Activated B cell treated with CpG ODN at 0.5 μM for 24 hours (primary cell): ENCODE data around the gene UACA. TPM values are rescaled to one million over a fixed set of nuclear protein-coding genes. Genes with fewer than 3 reads are reported as not detected.

Experiments used
- ATAC-seq: fragments of 200-7000 bp; cut with Tn5 transposase; one replicate; pipeline ENCODE4 v1.10.0; 2021; ENCODE audit warnings: low read depth, mild to moderate bottlenecking, moderate library complexity
- CTCF ChIA-PET: fragments of 350-600 bp; sonication (Branson Sonifier 250); formaldehyde crosslinking; loops from one replicate; lab custom pipeline; 2021; ENCODE audit warnings: antibody characterized with exemption; lab: Charles Lee
- POLR2A ChIA-PET: fragments of 350-600 bp; sonication (Branson Sonifier 250); formaldehyde crosslinking; loops from one replicate; lab custom pipeline; 2021; ENCODE audit warnings: antibody characterized with exemption; lab: Charles Lee
- DNase-seq: peaks from one replicate; pipeline ENCODE4 v3.0.0; 2022
- H3K27ac Mint-ChIP-seq: one replicate; pipeline ENCODE4 v1.8.0; 2020; ENCODE audit warnings: mixed read lengths
- H3K27me3 Mint-ChIP-seq: one replicate; pipeline ENCODE4 v1.8.0; 2021; ENCODE audit warnings: mixed read lengths
- H3K36me3 Mint-ChIP-seq: one replicate; pipeline ENCODE4 v1.8.0; 2021; ENCODE audit warnings: low read depth, mixed read lengths
- H3K4me1 Mint-ChIP-seq: one replicate; pipeline ENCODE4 v1.8.0; 2021; ENCODE audit warnings: mixed read lengths
- H3K4me3 Mint-ChIP-seq: one replicate; pipeline ENCODE4 v1.8.0; 2020; ENCODE audit warnings: mild to moderate bottlenecking, mixed read lengths
- H3K9me3 Mint-ChIP-seq: one replicate; pipeline ENCODE4 v1.8.0; 2020; ENCODE audit warnings: mixed read lengths
- intact Hi-C: fragments of 100-400 bp; cut with micrococcal nuclease; formaldehyde crosslinking; loops from one replicate; pipeline ENCODE4 v1.15.1; 2024
- total RNA-seq: library from RNA; stranded (reverse); gene quantifications from 2 replicates; pipeline ENCODE4 v1.2.3, GENCODE V29; 2022
- TF ChIP-seq, protein P1 (sequence below): fragments of 200-600 bp; IDR thresholded peaks from one replicate; pipeline ENCODE4 v1.8.0; 2022; ENCODE audit warnings: antibody characterized with exemption, mild to moderate bottlenecking

UACA gene
- total RNA-seq, 1 donor from 2014 or later: 1.00 TPM

DNA sequence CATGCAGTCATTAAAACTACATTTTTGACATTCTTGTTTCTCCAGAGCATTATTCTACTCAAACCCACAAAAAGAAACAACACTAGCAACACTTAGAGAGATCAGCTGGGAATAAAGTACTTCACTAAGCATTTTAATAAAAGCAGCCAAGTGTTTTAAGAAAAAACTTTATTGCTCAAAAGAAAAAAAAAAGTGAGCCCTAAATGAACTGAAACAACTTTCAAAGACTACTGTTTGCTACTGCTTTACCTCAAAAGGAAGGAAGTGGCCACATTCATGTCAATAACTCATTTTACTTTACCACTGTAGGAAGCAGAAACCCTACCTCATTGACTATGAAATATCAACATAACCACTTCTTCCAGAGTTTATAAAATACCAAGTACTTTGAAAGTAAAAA is 91.3 kb downstream of the UACA start:
- Mint-ChIP-seq H3K4me1 (peaks cover 7% of the 10 kb centered on the region), H3K36me3 (no peaks in the 10 kb centered on the region), H3K4me3 (no peak overlapping the region), H3K27ac (no peak overlapping the region), H3K27me3 (peaks cover 6% of the 10 kb centered on the region), H3K9me3 (no peaks in the 10 kb centered on the region)
- CTCF ChIA-PET: no interaction called here
- DNase-seq (no peak), ATAC-seq (no peak)
- POLR2A ChIA-PET: no interaction called here
- intact Hi-C loops: loop anchor here (10.0 kb wide), 1 partner anchor 53 kb away; no protein-coding TSS in a partner anchor
- TF ChIP-seq, protein P1, sequence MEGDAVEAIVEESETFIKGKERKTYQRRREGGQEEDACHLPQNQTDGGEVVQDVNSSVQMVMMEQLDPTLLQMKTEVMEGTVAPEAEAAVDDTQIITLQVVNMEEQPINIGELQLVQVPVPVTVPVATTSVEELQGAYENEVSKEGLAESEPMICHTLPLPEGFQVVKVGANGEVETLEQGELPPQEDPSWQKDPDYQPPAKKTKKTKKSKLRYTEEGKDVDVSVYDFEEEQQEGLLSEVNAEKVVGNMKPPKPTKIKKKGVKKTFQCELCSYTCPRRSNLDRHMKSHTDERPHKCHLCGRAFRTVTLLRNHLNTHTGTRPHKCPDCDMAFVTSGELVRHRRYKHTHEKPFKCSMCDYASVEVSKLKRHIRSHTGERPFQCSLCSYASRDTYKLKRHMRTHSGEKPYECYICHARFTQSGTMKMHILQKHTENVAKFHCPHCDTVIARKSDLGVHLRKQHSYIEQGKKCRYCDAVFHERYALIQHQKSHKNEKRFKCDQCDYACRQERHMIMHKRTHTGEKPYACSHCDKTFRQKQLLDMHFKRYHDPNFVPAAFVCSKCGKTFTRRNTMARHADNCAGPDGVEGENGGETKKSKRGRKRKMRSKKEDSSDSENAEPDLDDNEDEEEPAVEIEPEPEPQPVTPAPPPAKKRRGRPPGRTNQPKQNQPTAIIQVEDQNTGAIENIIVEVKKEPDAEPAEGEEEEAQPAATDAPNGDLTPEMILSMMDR: no peak

DNA sequence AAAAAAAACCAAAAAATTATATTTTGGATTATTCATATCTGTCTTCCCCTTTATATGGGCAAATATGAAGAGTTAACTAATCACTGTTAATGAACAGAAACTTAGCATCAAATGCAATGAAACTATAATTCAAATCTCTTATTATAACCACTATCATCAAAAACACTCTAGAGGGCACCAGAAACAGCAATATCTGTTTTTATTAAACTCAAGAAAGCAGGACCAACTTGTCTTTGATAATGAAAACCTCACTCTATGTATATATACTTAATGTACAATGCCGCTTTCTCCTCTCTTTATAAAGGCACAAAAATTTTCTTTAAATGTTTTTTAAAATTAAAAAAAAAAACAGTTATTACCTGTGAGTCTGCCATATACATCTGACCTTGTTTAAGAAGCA is 92.7 kb downstream of the UACA start:
- POLR2A ChIA-PET: no interaction called here
- CTCF ChIA-PET: no interaction called here
- intact Hi-C loops: loop anchor here (10.0 kb wide), 1 partner anchor 54 kb away; no protein-coding TSS in a partner anchor
- no peak for DNase-seq
- ATAC-seq: no peak
- Mint-ChIP-seq H3K27ac (no peak overlapping the region), H3K36me3 (no peaks in the 10 kb centered on the region), H3K9me3 (no peaks in the 10 kb centered on the region), H3K27me3 (peaks cover 6% of the 10 kb centered on the region), H3K4me3 (no peak overlapping the region), H3K4me1 (peaks cover 7% of the 10 kb centered on the region)
- TF ChIP-seq, protein P1: no peak

DNA sequence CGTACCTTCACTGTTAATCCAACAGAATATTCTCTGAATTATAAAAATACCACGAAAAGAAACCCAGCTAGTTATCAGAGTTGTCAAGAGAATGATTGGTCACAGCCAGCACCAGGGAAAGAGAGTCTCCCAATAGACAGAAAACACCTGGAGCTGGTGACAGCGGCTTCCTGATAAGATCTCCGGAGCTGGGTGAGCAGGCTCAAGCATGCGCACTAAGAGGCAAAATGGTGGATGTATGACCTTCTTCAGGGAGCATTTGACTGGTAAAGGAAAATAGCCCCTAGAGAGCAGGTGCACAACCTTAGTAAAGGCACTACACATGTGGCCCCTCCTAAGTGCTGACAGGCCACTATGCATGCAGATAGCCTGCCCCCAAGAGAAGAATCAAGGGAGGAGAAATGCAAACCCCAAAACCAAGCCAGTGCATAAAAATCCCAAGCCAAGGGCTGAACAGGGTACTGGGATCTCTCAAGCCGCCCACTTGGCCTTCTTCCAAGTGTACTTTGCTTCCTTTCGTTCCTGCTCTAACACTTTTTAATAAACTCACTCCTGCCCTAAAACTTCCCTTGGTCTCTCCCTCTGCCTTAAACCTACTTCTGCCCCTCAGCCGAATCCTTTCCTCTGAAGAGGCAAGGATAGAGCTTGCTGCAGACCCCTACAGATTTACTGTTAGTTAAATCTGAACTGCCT is 93.2 kb downstream of the UACA start:
- ATAC-seq: no peak
- H3K4me1 Mint-ChIP-seq: peaks cover 7% of the 10 kb centered on the region
- no peak overlapping the region for H3K27ac Mint-ChIP-seq
- H3K4me3 Mint-ChIP-seq: no peak overlapping the region
- intact Hi-C loops: loop anchor here (10.0 kb wide), 1 partner anchor 55 kb away; no protein-coding TSS in a partner anchor
- H3K27me3 Mint-ChIP-seq: peaks cover 4% of the 10 kb centered on the region
- CTCF ChIA-PET: no interaction called here
- H3K36me3 Mint-ChIP-seq: no peaks in the 10 kb centered on the region
- no peaks in the 10 kb centered on the region for H3K9me3 Mint-ChIP-seq
- POLR2A ChIA-PET: no interaction called here
- no peak for DNase-seq
- TF ChIP-seq, protein P1: no peak

DNA sequence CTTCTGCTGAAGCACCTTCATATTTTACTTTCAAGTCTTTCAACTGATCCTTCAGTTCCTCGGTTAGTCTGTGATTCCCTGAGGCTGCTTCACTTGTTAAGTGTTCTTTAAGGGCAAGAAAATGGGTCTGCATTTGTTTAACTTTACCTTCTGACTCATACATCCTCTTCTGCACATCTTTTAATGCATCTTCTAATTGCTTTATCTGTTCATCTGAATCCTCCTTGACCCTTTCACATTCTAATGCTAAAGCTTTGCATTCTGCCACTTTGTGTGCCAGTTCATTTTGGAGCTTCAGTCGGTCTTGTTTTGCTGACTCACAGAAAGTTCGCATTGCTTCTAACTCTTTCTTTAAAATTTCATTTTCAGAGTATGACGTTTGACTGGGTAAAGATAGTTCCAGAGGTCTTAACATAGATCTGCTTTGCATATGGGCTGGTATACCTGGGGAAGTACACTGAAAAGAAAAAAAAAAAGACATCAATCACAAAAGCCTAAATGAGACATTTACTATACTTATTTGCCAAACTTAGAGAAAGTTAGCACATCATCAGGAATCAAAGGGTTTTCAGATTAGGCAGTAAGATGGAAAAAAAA is 94.3 kb downstream of the UACA start:
- intact Hi-C loops: no loop called here
- Mint-ChIP-seq H3K4me1 (peaks cover 7% of the 10 kb centered on the region), H3K9me3 (no peaks in the 10 kb centered on the region), H3K27ac (no peak overlapping the region), H3K27me3 (peaks cover 4% of the 10 kb centered on the region), H3K4me3 (no peak overlapping the region), H3K36me3 (no peaks in the 10 kb centered on the region)
- DNase-seq: no peak
- ATAC-seq: no peak
- ChIA-PET CTCF (interaction anchor here (1.7 kb wide), 1 partner anchor 54 kb away, joined by 3 read pairs; no protein-coding TSS in a partner anchor), POLR2A (no interaction called here)
- TF ChIP-seq, protein P1: no peak

DNA sequence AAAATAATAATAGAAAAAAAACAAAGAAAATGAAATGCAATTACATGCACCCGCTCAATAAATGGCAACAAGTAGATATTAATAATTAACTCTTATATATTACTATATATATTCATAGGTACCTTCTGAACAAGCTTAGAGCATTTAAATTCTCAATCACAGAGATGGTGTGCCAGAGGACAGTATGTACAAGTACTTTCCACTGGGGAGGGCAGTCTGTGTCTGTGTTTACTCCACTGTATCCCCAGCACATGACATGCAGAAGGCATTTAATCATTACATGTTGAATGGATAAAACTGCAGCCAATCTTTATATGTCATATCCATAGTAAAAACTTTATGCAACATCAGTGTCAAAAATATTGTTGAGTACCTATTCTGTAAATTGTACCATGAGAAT is 97.8 kb downstream of the UACA start:
- Mint-ChIP-seq H3K36me3 (no peaks in the 10 kb centered on the region), H3K4me3 (no peak overlapping the region), H3K27ac (no peak overlapping the region), H3K4me1 (no peaks in the 10 kb centered on the region), H3K27me3 (peaks cover 3% of the 10 kb centered on the region), H3K9me3 (no peaks in the 10 kb centered on the region)
- ChIA-PET POLR2A (no interaction called here), CTCF (no interaction called here)
- no peak for DNase-seq
- intact Hi-C loops: no loop called here
- TF ChIP-seq, protein P1: no peak
- ATAC-seq: no peak
